ENCODE results near the gene SSBP2.

SSBP2 gene

DNA sequence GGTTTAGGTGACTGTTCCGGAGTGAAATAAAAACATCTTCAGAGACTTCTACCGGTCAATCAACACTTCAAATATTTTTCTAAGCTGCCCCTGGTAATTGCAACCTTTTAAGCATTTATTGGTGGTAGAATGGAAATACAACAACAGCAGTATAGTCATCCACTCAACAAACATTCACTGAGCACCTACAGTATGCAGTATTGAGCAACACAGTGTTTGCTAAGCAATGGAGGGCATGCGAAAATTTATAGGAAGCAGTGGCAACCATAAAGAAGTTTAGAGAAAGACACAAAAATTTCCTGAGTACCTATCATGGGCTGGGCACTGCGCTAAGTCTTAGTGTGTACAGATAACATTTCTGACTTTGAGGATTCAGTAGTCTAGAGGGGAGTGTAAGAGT is 12.0 kb upstream of the SSBP2 start:
- H3K4me3 ChIP-seq (ENCODE audit: low read depth, low read length): no peak overlapping the region
- DNase-seq (ENCODE audit: low read depth): no peak
- TF ChIP-seq MYC (IDR thresholded peaks at IDR 0.05; ENCODE audit: low read depth, low read length): no peak
- TF ChIP-seq, protein P1, sequence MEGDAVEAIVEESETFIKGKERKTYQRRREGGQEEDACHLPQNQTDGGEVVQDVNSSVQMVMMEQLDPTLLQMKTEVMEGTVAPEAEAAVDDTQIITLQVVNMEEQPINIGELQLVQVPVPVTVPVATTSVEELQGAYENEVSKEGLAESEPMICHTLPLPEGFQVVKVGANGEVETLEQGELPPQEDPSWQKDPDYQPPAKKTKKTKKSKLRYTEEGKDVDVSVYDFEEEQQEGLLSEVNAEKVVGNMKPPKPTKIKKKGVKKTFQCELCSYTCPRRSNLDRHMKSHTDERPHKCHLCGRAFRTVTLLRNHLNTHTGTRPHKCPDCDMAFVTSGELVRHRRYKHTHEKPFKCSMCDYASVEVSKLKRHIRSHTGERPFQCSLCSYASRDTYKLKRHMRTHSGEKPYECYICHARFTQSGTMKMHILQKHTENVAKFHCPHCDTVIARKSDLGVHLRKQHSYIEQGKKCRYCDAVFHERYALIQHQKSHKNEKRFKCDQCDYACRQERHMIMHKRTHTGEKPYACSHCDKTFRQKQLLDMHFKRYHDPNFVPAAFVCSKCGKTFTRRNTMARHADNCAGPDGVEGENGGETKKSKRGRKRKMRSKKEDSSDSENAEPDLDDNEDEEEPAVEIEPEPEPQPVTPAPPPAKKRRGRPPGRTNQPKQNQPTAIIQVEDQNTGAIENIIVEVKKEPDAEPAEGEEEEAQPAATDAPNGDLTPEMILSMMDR (IDR thresholded peaks at IDR 0.05; ENCODE audit: low read depth, low read length): no peak
- TF ChIP-seq POLR2A (IDR thresholded peaks at IDR 0.05; ENCODE audit: extremely low read depth, insufficient read length): no peak
- TF ChIP-seq, protein P2, sequence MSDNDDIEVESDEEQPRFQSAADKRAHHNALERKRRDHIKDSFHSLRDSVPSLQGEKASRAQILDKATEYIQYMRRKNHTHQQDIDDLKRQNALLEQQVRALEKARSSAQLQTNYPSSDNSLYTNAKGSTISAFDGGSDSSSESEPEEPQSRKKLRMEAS (IDR thresholded peaks at IDR 0.05; ENCODE audit: low read depth, low read length): no peak

DNA sequence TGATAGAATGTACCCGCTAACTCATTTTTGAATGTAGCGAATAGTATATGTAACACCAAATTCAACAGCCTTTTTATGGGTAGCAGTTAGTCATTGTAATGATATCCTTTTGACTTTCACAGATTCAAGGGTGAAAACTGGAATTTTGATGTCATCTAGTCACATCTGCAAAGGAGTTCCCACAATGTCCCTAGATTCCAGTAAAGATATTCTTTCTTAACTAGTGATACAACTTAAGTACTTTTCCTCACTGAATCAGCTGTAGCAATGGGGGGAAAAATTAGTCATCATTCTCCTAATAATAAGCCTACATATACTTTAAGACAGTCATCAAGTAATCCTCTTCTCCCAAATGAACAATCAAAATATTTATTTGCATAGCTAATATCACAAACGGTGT is 11.5 kb upstream of the SSBP2 start:
- no peak overlapping the region for H3K4me3 ChIP-seq (ENCODE audit: low read depth, low read length)
- DNase-seq (ENCODE audit: low read depth): no peak
- TF ChIP-seq MYC (IDR thresholded peaks at IDR 0.05; ENCODE audit: low read depth, low read length) (no peak), POLR2A (IDR thresholded peaks at IDR 0.05; ENCODE audit: extremely low read depth, insufficient read length) (no peak)
- TF ChIP-seq, protein P2 (IDR thresholded peaks at IDR 0.05; ENCODE audit: low read depth, low read length): no peak
- TF ChIP-seq, protein P1 (IDR thresholded peaks at IDR 0.05; ENCODE audit: low read depth, low read length): no peak

DNA sequence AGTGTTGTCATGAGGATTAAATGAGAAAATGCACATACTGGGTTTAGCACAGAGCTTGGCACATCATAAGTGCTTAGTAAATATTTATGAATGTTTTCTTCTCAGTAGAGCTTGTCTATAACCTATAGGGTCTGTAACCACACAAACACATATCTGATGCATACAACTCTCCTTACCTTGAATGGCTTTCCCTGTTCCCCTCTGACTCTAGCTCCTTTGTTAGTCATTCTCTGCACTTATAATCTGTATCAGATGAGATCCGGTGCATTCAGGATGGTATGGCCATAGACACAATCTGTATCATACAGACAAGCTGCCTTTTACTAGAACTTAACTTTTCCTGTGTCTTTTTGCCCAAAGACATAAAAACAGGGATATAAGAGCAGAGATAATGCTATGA is 11.1 kb upstream of the SSBP2 start:
- TF ChIP-seq, protein P2 (IDR thresholded peaks at IDR 0.05; ENCODE audit: low read depth, low read length): no peak
- TF ChIP-seq POLR2A (IDR thresholded peaks at IDR 0.05; ENCODE audit: extremely low read depth, insufficient read length): no peak
- TF ChIP-seq MYC (IDR thresholded peaks at IDR 0.05; ENCODE audit: low read depth, low read length): no peak
- TF ChIP-seq, protein P1 (IDR thresholded peaks at IDR 0.05; ENCODE audit: low read depth, low read length): no peak
- H3K4me3 ChIP-seq (ENCODE audit: low read depth, low read length): no peak overlapping the region
- no peak for DNase-seq (ENCODE audit: low read depth)

DNA sequence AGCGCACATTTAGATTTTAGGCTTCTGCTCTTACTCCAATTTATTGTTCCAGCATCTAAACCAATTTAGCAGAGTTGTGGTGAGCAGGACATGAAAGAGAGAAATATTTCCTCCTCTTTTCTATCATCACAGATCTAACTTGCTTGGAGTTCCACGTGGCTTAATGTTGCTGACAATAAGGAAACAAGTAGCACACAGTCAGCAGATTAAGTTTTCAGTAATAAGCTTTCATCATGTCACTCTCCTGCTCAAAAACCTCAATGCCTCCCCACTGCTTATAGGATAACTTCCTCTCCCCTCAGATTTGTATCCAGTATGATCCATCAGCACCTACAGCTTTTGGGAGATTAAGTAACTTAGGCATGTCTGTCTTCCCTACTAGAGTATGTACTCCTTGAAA is 10.4 kb upstream of the SSBP2 start:
- TF ChIP-seq MYC (IDR thresholded peaks at IDR 0.05; ENCODE audit: low read depth, low read length) (no peak), POLR2A (IDR thresholded peaks at IDR 0.05; ENCODE audit: extremely low read depth, insufficient read length) (no peak)
- TF ChIP-seq, protein P1 (IDR thresholded peaks at IDR 0.05; ENCODE audit: low read depth, low read length): no peak
- TF ChIP-seq, protein P2 (IDR thresholded peaks at IDR 0.05; ENCODE audit: low read depth, low read length): no peak
- DNase-seq (ENCODE audit: low read depth): no peak

DNA sequence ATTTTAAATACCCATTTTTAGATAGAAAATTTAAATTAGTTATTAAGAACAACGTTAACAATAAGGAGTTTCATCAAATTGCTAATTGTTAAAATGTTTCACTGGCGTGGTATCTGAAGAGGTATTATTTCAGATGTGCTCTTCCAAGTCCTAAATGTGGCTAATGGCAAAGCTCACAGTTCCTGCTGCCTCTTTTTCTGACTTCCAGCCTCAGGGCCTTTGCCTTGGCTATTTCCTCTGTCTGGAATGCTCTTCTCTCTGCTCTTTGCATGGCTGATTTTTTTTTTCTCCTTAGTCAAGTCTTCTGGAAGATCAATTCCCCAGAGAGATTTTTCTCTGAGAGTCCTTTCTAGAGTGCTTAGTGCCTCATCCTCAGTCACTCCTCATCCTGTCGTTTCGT is 9.6 kb upstream of the SSBP2 start:
- TF ChIP-seq MYC (IDR thresholded peaks at IDR 0.05; ENCODE audit: low read depth, low read length): no peak
- TF ChIP-seq, protein P1 (IDR thresholded peaks at IDR 0.05; ENCODE audit: low read depth, low read length): no peak
- no peak for TF ChIP-seq POLR2A (IDR thresholded peaks at IDR 0.05; ENCODE audit: extremely low read depth, insufficient read length)
- TF ChIP-seq, protein P2 (IDR thresholded peaks at IDR 0.05; ENCODE audit: low read depth, low read length): no peak
- H3K4me3 ChIP-seq (ENCODE audit: low read depth, low read length): no peak overlapping the region
- no peak for DNase-seq (ENCODE audit: low read depth)

More for the DNA sequence above, 10.4 kb upstream of the SSBP2 start:
- H3K4me3 ChIP-seq (ENCODE audit: low read depth, low read length): no peak overlapping the region

DNA sequence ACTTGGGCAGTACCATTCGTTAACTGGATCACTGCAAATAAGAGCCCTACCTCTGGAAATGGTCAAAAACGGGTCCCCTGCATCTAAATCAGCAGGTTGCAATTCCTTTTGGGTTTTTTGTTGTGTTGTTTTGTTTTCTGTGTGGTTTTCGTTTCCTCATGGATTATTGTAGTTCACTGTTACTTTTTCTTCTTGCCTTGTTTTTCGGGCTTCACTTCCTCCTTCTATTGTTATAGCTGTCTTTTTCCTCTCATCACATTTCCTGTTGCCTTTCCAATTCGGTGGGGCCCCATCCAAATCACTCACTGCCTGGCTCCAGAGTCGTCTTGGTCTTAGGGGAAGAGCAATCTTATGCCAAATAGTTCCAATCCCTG is 8.7 kb upstream of the SSBP2 start:
- TF ChIP-seq POLR2A (IDR thresholded peaks at IDR 0.05; ENCODE audit: extremely low read depth, insufficient read length): no peak
- TF ChIP-seq, protein P2 (IDR thresholded peaks at IDR 0.05; ENCODE audit: low read depth, low read length): no peak
- TF ChIP-seq, protein P1 (IDR thresholded peaks at IDR 0.05; ENCODE audit: low read depth, low read length): no peak
- no peak for TF ChIP-seq MYC (IDR thresholded peaks at IDR 0.05; ENCODE audit: low read depth, low read length)
- no peak overlapping the region for H3K4me3 ChIP-seq (ENCODE audit: low read depth, low read length)
- no peak for DNase-seq (ENCODE audit: low read depth)
